Fibroblast of lung (primary cell): ENCODE measurements around the gene ASB3. TPM values are rescaled to one million over a fixed set of nuclear protein-coding genes. Genes with fewer than 3 reads are reported as not detected.

Source experiments
- DNase-seq, 2 donors: peaks; one replicate each; pipeline versions ENCODE4 v3.0.0 to v3.0.0-alpha.2; 2010; ENCODE audit warnings: low read depth in 2 of 2
- H2AFZ ChIP-seq: 2 replicates; pipeline ENCODE4 v1.5.1; 2012; ENCODE audit warnings: low read length, control low read depth, inconsistent platforms
- H3K27ac ChIP-seq: 2 replicates; pipeline ENCODE4 v1.5.1; 2011; ENCODE audit warnings: low read length, control low read depth; ENCODE audit not compliant: insufficient read depth
- H3K27me3 ChIP-seq: 2 replicates; pipeline ENCODE4 v1.5.1; 2011; ENCODE audit warnings: mild to moderate bottlenecking, low read length; ENCODE audit not compliant: control insufficient read depth, insufficient read depth
- H3K36me3 ChIP-seq: 2 replicates; pipeline ENCODE4 v1.5.1; 2011; ENCODE audit warnings: low read length; ENCODE audit not compliant: control insufficient read depth, insufficient read depth
- H3K4me1 ChIP-seq: 2 replicates; pipeline ENCODE4 v1.5.1; 2011; ENCODE audit warnings: low read length; ENCODE audit not compliant: control insufficient read depth, insufficient read depth; ENCODE audit errors: extremely low read depth
- H3K4me2 ChIP-seq: 2 replicates; pipeline ENCODE4 v1.5.1; 2011; ENCODE audit warnings: low read length, control low read depth; ENCODE audit not compliant: insufficient read depth; ENCODE audit errors: extremely low read depth
- H3K4me3 ChIP-seq, 4 experiments: fragments of 200-600 bp in 1 of 4; sonication (generic) in 1 of 4; replicated peaks in 1 of 4; 2 replicates each; pipeline ENCODE4 v1.5.1; 2011 to 2016; ENCODE audit warnings: low read length in 4 of 4, low read depth in 3 of 4, mild to moderate bottlenecking in 3 of 4, control low read depth in 2 of 4, inconsistent platforms in 1 of 4, mixed read lengths in 1 of 4; ENCODE audit not compliant: insufficient read depth in 1 of 4; ENCODE audit errors: control extremely low read depth in 1 of 4
- H3K79me2 ChIP-seq: 2 replicates; pipeline ENCODE4 v1.5.1; 2012; ENCODE audit warnings: mild to moderate bottlenecking, low read length, inconsistent platforms; ENCODE audit not compliant: control insufficient read depth, insufficient read depth
- H3K9ac ChIP-seq: 2 replicates; pipeline ENCODE4 v1.5.1; 2011; ENCODE audit warnings: mild to moderate bottlenecking, low read length, control low read depth; ENCODE audit not compliant: insufficient read depth
- H3K9me3 ChIP-seq: 2 replicates; pipeline ENCODE4 v1.5.1; 2012; ENCODE audit warnings: low read depth, low read length; ENCODE audit not compliant: control insufficient read depth, insufficient read depth
- H4K20me1 ChIP-seq: 2 replicates; pipeline ENCODE4 v1.5.1; 2011; ENCODE audit warnings: low read length; ENCODE audit not compliant: control insufficient read depth, insufficient read depth; ENCODE audit errors: extremely low read depth
- EZH2 ChIP-seq: IDR thresholded peaks from 2 replicates; pipeline ENCODE4 v1.5.1; 2012; ENCODE audit warnings: low read length, control low read depth, mild to moderate bottlenecking; ENCODE audit errors: missing control alignments
- polyA plus RNA-seq, 2 donors: library from polyadenylated mRNA; depleted of rRNA in 1 of 2; stranded (reverse) in 1 of 2; unstranded in 1 of 2; fragments of >200 nt; gene quantifications; 2 replicates each; pipeline ENCODE4 v1.2.1, GENCODE V29; 2011 to 2012; ENCODE audit warnings: missing spikeins in 1 of 2
- total RNA-seq: library from RNA; depleted of rRNA; stranded (reverse); fragments of >200 nt; gene quantifications from 2 replicates; pipeline ENCODE4 v1.2.1, GENCODE V29; 2014
- TF ChIP-seq, protein P1 (sequence below), 2 donors: IDR thresholded peaks in 1 of 2; conservative IDR thresholded peaks in 1 of 2; 1 replicate in 1 of 2; 2 replicates in 1 of 2; pipeline ENCODE4 v1.5.1; 2011 to 2012; ENCODE audit warnings: low read length in 2 of 2, control low read depth in 1 of 2, inconsistent platforms in 1 of 2, low read depth in 1 of 2, mild to moderate bottlenecking in 1 of 2

Gene ASB3
- total and polyA plus RNA-seq, 2 donors (not counting 1 experiment from before 2014, with no cell fraction given) = 21.1 to 31.9 TPM

DNA sequence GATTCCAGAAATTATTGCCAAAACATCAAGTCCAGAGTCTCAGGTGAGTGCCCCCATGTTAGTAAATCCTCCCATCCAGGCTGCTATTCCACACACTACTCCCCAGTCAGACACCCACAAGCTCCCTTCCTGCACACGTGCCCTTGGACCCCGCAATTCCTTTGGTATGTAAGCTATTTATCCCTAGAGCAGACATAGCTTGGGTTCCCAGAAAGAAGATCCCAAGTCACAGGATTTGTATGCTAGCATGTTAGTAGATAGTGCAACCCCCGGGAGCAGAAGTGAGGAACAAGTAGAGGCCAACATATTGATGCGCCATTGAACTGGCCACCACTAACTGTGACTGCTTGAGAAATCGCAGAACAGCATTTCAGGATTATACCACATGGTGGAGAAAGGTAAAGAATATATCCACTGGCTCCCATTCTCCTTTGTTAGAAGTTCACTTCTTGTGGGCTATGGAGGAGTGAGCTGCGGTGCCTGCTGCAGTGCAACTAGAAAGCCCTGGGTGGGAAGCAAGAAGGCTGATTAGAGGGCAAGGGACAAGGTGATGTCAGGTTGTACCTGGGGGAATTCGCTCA is 156.6 kb downstream of the ASB3 start:
- Histone ChIP-seq H3K4me3 (no peak overlapping the region), H3K4me2 (no peak overlapping the region), H3K36me3 (no peaks in the 10 kb centered on the region), H3K9me3 (no peaks in the 10 kb centered on the region), H3K9ac (no peak overlapping the region), H3K4me1 (no peaks in the 10 kb centered on the region), H2AFZ (no peak overlapping the region), H4K20me1 (no peaks in the 10 kb centered on the region), H3K27ac (no peak overlapping the region), H3K79me2 (no peaks in the 10 kb centered on the region), H3K27me3 (no peaks in the 10 kb centered on the region)
- no peak for TF ChIP-seq EZH2
- TF ChIP-seq, protein P1, sequence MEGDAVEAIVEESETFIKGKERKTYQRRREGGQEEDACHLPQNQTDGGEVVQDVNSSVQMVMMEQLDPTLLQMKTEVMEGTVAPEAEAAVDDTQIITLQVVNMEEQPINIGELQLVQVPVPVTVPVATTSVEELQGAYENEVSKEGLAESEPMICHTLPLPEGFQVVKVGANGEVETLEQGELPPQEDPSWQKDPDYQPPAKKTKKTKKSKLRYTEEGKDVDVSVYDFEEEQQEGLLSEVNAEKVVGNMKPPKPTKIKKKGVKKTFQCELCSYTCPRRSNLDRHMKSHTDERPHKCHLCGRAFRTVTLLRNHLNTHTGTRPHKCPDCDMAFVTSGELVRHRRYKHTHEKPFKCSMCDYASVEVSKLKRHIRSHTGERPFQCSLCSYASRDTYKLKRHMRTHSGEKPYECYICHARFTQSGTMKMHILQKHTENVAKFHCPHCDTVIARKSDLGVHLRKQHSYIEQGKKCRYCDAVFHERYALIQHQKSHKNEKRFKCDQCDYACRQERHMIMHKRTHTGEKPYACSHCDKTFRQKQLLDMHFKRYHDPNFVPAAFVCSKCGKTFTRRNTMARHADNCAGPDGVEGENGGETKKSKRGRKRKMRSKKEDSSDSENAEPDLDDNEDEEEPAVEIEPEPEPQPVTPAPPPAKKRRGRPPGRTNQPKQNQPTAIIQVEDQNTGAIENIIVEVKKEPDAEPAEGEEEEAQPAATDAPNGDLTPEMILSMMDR (conservative IDR thresholded peaks at IDR 0.05 in 1 of 2, IDR thresholded peaks at IDR 0.05 in 1 of 2; ENCODE audit: low read depth in 1 of 2, low read length in 2 of 2) = no peak
- DNase-seq = peak in 1 of 2 donors; percentile 12

DNA sequence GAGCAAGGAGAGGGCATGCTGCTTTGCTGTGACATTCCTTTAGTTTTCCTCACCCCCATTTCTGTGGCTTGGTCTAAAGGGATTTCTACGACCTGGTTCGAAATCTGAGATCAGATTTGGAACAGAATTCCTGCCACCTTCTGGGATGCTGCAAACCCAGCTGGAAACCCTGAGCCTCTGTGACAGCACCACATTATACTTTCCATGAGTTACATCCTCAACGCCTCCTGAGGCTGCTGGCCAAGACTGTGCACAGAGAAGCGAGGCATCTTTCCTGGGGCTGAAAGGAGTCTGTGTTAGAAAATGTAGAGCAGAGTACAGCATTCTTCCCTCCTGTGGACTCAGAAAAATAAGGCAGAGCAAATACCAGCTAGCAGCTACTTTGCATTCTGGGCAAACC is 157.3 kb downstream of the ASB3 start:
- H3K27me3 ChIP-seq = no peaks in the 10 kb centered on the region
- no peaks in the 10 kb centered on the region for H3K79me2 ChIP-seq
- H3K4me3 ChIP-seq = no peak overlapping the region
- no peaks in the 10 kb centered on the region for H4K20me1 ChIP-seq
- DNase-seq = no peak
- H3K9ac ChIP-seq = no peak overlapping the region
- H3K27ac ChIP-seq = no peak overlapping the region
- H2AFZ ChIP-seq = no peak overlapping the region
- no peak for TF ChIP-seq EZH2
- TF ChIP-seq, protein P1 (conservative IDR thresholded peaks at IDR 0.05 in 1 of 2, IDR thresholded peaks at IDR 0.05 in 1 of 2; ENCODE audit: low read depth in 1 of 2, low read length in 2 of 2) = no peak
- no peaks in the 10 kb centered on the region for H3K9me3 ChIP-seq
- H3K36me3 ChIP-seq = no peaks in the 10 kb centered on the region
- H3K4me1 ChIP-seq = no peaks in the 10 kb centered on the region
- no peak overlapping the region for H3K4me2 ChIP-seq

DNA sequence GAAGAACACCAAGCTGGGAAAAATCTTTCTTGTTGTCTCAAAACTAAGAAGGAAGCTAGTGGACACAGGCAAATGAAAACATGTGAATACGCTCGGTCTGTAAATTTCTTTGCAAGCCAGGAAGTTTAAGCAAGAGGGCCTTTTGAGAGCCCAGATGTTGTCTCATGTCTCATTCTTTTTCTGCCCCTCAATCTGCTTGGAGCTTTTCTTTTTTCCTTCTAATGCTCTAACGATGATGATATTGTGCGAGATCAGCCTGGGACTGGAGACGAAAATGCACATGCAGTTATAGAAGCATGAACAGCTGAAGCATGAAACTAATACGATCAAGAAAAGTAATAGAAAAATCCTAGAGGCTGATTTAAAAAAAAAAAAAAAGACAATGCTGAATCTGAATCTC is 157.8 kb downstream of the ASB3 start:
- H3K27me3 ChIP-seq = no peaks in the 10 kb centered on the region
- no peaks in the 10 kb centered on the region for H3K4me1 ChIP-seq
- no peaks in the 10 kb centered on the region for H4K20me1 ChIP-seq
- H3K9ac ChIP-seq = no peak overlapping the region
- no peaks in the 10 kb centered on the region for H3K79me2 ChIP-seq
- no peaks in the 10 kb centered on the region for H3K36me3 ChIP-seq
- H3K4me2 ChIP-seq = no peak overlapping the region
- H3K27ac ChIP-seq = no peak overlapping the region
- H3K9me3 ChIP-seq = no peaks in the 10 kb centered on the region
- H2AFZ ChIP-seq = no peak overlapping the region
- no peak for DNase-seq
- no peak overlapping the region for H3K4me3 ChIP-seq
- TF ChIP-seq, protein P1 (conservative IDR thresholded peaks at IDR 0.05 in 1 of 2, IDR thresholded peaks at IDR 0.05 in 1 of 2; ENCODE audit: low read depth in 1 of 2, low read length in 2 of 2) = no peak
- no peak for TF ChIP-seq EZH2
